GM12873 (cell line): ENCODE measurements around the gene FH.

Source experiments
- TF ChIP-seq, protein P1 (sequence below): IDR thresholded peaks from 2 replicates; pipeline ENCODE4 v1.5.1; 2012; ENCODE audit warnings: low read depth, mild to moderate bottlenecking, moderate library complexity, low read length, control low read depth; ENCODE audit not compliant: insufficient read depth; ENCODE audit errors: missing control alignments

FH gene

DNA sequence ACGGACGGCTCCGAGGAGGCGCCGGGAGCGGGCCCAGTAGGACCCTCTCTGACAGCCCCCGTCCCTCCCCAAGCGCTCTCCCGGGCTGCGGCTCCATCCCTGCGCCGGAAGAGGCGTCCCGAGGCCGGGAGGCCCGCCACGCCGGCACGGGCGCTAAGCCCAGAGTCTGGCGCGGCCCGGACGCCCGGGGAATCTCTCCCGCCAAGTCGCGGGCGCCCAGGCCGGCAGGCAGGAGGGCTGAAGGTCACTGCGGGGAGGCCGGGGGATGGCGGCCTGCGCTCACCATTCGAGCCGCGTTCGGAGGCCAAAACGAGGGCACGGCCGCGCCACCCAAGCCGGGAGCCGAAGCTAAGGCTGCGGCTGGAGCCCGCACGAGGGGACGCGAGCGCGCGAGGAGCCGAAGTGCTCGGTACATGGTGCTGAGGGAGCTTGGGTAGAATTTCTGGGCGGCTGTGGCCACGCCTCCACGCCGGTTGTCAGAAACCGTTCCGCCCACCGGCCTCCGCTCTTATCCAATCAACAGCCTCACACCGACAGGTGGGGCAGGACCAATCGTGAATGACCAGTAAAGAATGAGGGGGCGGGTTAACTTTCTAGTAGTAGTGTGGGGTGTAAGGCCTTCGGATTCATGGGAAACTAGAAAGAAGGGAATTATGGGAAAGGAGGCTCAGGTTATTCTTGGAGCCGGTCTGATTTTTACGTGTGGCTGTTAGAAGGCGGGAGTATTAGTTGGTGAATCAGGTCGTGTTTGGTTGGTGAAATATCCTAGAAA lies at the start of gene FH:
Gene FH, minus strand, starts transcription at position 448 of the 772 bp plus-strand sequence. Its CDS starts 33 bp downstream, at position 415.
- TF ChIP-seq, protein P1, sequence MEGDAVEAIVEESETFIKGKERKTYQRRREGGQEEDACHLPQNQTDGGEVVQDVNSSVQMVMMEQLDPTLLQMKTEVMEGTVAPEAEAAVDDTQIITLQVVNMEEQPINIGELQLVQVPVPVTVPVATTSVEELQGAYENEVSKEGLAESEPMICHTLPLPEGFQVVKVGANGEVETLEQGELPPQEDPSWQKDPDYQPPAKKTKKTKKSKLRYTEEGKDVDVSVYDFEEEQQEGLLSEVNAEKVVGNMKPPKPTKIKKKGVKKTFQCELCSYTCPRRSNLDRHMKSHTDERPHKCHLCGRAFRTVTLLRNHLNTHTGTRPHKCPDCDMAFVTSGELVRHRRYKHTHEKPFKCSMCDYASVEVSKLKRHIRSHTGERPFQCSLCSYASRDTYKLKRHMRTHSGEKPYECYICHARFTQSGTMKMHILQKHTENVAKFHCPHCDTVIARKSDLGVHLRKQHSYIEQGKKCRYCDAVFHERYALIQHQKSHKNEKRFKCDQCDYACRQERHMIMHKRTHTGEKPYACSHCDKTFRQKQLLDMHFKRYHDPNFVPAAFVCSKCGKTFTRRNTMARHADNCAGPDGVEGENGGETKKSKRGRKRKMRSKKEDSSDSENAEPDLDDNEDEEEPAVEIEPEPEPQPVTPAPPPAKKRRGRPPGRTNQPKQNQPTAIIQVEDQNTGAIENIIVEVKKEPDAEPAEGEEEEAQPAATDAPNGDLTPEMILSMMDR: no peak

DNA sequence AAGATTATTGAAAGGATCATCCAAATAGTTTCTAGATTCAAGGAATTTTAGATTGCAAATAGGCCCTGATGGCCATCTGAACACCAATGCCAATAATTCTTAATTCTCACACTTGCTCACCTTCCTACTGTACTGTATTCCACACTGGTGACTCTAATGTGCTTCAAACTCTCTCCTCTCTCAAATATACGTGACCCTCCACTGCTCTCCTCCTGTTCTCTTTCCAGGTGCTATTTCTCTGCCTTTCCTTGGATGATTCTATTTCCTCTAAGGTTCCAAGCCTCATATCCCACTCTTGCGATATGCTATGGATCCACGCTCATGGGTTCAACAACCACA lies 41.3 kb upstream of the FH start:
- TF ChIP-seq, protein P1: no peak

DNA sequence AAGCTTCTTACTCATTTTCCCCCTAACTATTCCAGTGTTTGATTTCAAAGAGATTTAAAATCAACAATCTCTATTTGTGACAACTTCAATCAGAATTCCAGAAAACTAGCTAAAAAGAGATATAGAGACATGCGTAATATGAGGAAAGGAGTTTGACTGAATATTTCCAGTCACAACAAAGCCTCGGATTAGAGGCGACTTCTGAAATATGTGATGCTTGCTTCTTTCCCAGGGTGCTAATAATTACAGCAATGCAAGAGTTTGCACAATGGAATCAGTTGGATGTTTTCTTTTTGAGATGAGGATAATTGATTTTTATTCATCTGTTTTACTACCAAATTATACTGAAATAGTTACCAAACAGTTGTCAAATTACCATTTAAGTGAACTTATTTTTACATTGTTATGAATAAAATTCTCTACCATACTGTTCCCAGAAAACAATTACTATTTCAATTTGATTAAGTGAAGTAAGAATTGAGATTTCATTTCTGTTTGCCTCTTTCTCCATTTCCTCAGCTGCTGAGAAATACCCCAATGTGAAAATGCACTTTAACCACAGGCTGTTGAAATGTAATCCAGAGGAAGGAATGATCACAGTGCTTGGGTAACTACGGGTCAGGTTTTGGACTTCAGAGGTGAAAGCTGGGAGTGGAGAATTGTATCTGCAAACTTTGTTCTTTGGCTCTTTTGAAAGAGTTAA lies 40.7 kb upstream of the FH start:
- TF ChIP-seq, protein P1: no peak

DNA sequence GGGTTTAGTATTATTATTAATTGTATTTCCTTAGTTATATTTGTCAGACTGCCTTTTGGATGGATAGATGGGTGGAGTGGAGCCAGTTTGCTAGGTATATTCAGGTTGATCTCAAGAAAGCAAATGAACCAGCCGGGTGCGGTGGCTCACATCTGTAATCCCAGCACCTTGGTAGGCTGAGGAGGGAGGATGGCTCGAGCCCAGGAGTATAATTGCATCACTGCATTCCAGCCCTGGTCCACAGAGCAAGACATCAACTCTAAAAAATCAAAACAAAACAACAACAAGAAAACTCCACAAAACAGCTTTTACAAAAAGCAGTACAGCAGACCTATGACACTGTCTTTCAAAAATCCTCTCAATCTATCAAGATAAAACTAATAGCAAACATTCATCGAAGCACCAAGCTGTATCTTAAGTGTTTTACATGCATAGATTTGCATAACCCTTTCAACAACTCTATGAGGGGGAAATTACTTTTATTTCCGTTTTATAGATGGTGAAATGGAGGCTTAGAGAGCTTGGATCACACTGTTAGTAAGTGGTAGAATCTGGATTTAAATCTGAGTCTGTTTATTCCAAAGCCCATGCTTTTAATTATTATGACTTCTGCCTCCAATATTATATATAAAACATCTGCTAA lies 38.1 kb upstream of the FH start:
- TF ChIP-seq, protein P1: no peak

DNA sequence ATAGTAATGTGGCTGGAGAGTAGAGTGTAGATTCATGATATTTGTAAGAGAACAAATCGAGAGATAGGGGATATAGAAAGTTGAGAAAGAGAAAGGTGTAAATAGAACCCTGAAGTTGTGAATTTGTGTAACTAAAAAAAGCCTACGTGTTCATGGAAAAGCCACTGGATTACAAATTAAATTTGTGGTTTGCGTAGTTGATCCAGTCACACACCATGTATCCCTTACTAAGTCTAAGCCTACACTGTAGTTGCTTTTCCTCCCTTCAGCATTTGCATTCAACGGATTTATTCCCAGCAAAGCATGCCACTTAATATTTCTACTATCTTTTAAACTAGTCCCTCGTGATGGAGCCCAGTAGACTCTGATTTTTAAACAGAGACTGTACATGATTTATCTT lies 37.5 kb upstream of the FH start:
- TF ChIP-seq, protein P1: no peak

DNA sequence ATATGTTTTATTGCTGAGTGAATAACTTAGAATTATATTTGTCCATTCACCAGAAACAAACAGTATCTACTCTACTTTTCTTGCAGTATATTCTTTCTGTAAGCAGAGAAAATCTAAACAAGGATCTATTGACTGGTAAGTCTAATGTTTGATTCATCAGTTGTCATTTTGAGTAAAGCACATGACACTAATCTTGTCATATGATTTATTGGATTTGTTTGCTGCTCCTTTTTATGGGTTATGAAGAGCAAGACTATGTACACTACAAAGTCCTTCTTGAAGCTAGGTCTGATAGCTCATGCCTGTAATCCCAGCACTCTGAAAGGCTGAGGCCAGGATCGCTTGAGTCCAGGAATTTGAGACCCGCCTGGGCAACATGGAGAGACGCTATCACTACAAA lies 36.0 kb upstream of the FH start:
- TF ChIP-seq, protein P1: no peak

DNA sequence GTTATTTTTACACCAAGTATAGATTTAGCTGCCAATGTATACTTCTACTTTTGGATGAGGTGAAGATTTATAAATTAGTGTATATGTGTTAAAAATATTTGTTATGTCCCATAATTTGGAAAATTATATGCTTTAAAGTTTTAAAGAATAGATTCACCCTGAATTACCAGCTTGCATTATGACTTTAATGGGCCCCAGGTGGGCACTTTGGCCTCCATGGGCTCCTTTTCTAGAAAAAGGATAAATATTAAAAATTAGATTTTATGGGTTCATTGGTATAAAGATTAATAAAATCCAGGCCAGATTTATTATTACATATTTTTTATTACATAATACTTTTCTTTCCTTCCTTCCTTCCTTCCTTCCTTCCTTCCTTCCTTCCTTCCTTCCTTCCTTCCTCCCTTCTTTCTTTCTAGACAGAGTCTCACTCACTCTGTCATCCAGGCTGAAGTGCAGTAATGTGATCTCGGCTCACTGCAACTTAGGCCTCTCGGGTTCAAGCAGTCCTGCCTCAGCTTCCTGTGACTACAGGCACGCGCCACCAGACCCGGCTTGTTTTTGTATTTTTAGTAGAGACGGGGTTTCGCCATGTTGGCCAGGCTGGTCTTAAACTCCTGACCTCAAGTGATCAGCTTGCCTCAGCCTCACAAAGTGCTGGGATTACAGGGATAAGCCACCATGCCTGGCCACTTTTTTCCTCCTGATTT lies 34.5 kb upstream of the FH start:
- TF ChIP-seq, protein P1: no peak
